Measurements from ENCODE around the gene NPB.
A peak's percentile ranks its signal among the peaks of the same experiment; 100 is the strongest.

NPB gene

GRCh38 chr17:81948635-81949378, 46.8 kb downstream of the NPB start:
- intact Hi-C loops (cut with DNase I): no loop called here
- peak in 1 of 42 donors; percentile 7 for DNase-seq

- DNase-seq: no peak
- intact Hi-C loops (cut with DNase I): loop anchor here (10.0 kb wide), 1 partner anchor 204 kb away; no protein-coding TSS in a partner anchor
These were observed 48.5 kb downstream of the NPB start for GRCh38 chr17:81950501-81950900.

- no peak for DNase-seq
- intact Hi-C loops (cut with DNase I): loop anchor here (10.0 kb wide), 1 partner anchor 203 kb away; no protein-coding TSS in a partner anchor
These were observed 50.0 kb downstream of the NPB start for GRCh38 chr17:81951785-81952684.

All from head of caudate nucleus (tissue), 42 donors.